Measurements from ENCODE around the gene PIP4K2A. TPM values are rescaled to one million over a fixed set of nuclear protein-coding genes. Genes with fewer than 3 reads are reported as not detected.

The PIP4K2A gene
- total and polyA plus RNA-seq, 2 donors (not counting 3 experiments of a cell fraction or from before 2014, with no cell fraction given), result 11.8 to 32.6 TPM

DNA sequence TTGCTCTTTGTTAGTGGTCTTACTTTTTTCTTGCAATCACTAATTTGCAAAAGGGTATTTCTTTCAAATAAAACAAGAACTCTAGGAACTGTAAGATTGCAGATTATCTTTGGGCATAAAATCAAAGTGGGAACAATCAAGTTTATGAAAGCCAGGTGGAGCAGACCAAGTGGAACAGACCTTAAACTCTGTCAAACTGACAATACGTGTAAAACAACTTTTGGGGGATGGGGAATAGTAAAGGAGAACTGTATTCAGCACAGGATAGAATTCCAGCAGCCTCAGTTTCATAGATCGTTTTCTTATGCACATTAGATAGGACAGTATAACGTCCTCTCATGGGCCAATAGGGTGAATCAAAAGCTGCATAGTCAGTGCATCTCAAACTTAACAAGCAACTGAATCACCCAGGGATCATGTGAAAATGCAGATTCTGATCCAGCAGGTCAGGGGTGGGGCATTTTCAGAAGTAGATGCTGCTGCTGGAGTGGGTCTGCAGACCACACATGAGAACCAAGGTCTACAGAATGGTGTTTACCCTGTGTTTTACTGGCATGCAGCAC, 120.7 kb downstream of the PIP4K2A start:
- ChIA-PET CTCF (no interaction called here), POLR2A (no interaction called here)
- Histone ChIP-seq H3K9ac (replicated peaks; ENCODE audit: extremely low read depth, insufficient read depth, low read length) (no peak overlapping the region), H3K27me3 (ENCODE audit: control insufficient read depth in 2 of 2, insufficient read depth in 2 of 2, low read length in 2 of 2) (no peaks in the 10 kb centered on the region), H3K4me1 (ENCODE audit: control insufficient read depth, extremely low read depth, insufficient read depth, low read length) (peaks cover 3% of the 10 kb centered on the region), H3K27ac (ENCODE audit: insufficient read depth, low read depth, low read length) (no peak overlapping the region), H3K4me2 (ENCODE audit: insufficient read depth, low read length) (no peak overlapping the region), H4K20me1 (replicated peaks; ENCODE audit: control insufficient read depth, extremely low read depth, insufficient read depth, low read length) (no peaks in the 10 kb centered on the region), H3K79me2 (ENCODE audit: control insufficient read depth, insufficient read depth, low read length) (no peaks in the 10 kb centered on the region), H3K4me3 (replicated peaks in 1 of 3; ENCODE audit: insufficient read depth in 1 of 3, low read depth in 1 of 3, low read length in 3 of 3) (no peak overlapping the region), H3K9me3 (replicated peaks; ENCODE audit: control insufficient read depth, insufficient read depth, low read length) (no peaks in the 10 kb centered on the region), H3K9me1 (replicated peaks; ENCODE audit: control insufficient read depth, extremely low read depth, insufficient read depth, low read length) (no peaks in the 10 kb centered on the region), H3K36me3 (ENCODE audit: control insufficient read depth in 2 of 2, extremely low read depth in 1 of 2, insufficient read depth in 2 of 2, low read length in 2 of 2) (peaks cover 0 to 5% of the 10 kb centered on the region in 2 experiments), H2AFZ (ENCODE audit: low read depth, low read length) (no peak overlapping the region)
- no peak for FAIRE-seq
- no peak for TF ChIP-seq POLR2A (IDR thresholded peaks at IDR 0.05; ENCODE audit: low read depth, low read length)
- TF ChIP-seq, protein P1, sequence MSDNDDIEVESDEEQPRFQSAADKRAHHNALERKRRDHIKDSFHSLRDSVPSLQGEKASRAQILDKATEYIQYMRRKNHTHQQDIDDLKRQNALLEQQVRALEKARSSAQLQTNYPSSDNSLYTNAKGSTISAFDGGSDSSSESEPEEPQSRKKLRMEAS (IDR thresholded peaks at IDR 0.05; ENCODE audit: insufficient read depth, insufficient read length), result no peak
- no peak for TF ChIP-seq JUN (IDR thresholded peaks at IDR 0.05; ENCODE audit: borderline replicate concordance, insufficient read depth, insufficient read length, low read depth)
- TF ChIP-seq, protein P2, sequence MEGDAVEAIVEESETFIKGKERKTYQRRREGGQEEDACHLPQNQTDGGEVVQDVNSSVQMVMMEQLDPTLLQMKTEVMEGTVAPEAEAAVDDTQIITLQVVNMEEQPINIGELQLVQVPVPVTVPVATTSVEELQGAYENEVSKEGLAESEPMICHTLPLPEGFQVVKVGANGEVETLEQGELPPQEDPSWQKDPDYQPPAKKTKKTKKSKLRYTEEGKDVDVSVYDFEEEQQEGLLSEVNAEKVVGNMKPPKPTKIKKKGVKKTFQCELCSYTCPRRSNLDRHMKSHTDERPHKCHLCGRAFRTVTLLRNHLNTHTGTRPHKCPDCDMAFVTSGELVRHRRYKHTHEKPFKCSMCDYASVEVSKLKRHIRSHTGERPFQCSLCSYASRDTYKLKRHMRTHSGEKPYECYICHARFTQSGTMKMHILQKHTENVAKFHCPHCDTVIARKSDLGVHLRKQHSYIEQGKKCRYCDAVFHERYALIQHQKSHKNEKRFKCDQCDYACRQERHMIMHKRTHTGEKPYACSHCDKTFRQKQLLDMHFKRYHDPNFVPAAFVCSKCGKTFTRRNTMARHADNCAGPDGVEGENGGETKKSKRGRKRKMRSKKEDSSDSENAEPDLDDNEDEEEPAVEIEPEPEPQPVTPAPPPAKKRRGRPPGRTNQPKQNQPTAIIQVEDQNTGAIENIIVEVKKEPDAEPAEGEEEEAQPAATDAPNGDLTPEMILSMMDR (IDR thresholded peaks at IDR 0.05; ENCODE audit: extremely low read depth in 1 of 2, insufficient read depth in 1 of 2, low read depth in 1 of 2, low read length in 2 of 2), result no peak
- no peak for TF ChIP-seq EZH2 (IDR thresholded peaks at IDR 0.05; ENCODE audit: borderline replicate concordance, low read depth, low read length, severe bottlenecking)
- TF ChIP-seq MYC (IDR thresholded peaks at IDR 0.05; ENCODE audit: low read depth, low read length), result no peak
- no peak for TF ChIP-seq POLR2AphosphoS5 (IDR thresholded peaks at IDR 0.05; ENCODE audit: insufficient read depth, low read depth, low read length)
- no peak for TF ChIP-seq GATA2 (IDR thresholded peaks at IDR 0.05; ENCODE audit: insufficient read depth, insufficient read length, low read depth, low read length)
- no peak for TF ChIP-seq FOS (IDR thresholded peaks at IDR 0.05; ENCODE audit: borderline replicate concordance, insufficient read depth, low read length)
- DNase-seq (ENCODE audit: low read depth, low spot score), result no peak
- no TSS peak for BruUV-seq (replicated peaks)
- intact Hi-C loops (cut with micrococcal nuclease), result no loop called here
- dilution Hi-C loops (cut with MboI; ENCODE audit: extremely low pct_ligation_motif_present, low sequenced_read_pairs), result no loop called here
